HG02973 (cell line): ENCODE results near the gene POR.

Source experiments
- ATAC-seq: cut with Tn5 transposase; IDR thresholded peaks from one replicate; pipeline ENCODE4 v1.9.1; 2021; ENCODE audit warnings: moderate library complexity; ENCODE audit not compliant: unreplicated experiment

The POR gene

DNA sequence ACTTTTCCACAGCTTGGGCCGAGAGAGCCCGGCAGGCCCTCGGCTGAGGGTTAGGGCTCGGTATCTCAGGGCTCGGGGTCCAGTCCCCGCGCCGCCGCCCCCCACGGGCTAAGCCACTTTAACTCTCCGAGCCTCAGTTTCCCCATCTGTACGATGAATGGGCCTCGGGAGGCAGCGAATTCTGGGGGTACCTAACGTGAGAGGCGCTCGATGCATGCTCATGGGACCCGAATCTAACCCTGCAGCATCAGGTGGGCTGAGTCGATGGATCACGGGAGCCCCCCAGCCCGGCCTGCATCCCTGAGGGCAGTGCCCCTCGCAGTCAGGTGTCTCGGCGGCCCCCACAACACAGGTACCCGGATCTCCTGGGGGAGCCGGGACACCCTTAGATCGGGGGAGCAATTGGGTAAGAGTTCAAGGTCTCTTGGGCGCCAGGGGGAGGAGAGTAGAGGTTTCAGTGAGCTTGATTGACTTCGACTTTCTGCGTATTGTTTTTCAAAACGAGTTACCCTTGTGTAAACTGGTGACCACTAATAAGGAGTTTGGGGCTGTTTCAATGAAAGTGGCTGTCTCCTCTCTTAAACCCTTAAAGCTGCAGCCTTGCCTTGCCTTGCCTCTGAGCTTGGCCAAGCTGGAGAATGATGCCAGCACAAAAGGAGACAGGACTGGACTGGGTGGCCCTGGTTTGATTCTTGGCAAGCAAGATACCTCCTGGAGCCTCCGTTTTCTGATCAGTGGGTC, 631 bp downstream of the POR start:
- ATAC-seq: peak; percentile 18

DNA sequence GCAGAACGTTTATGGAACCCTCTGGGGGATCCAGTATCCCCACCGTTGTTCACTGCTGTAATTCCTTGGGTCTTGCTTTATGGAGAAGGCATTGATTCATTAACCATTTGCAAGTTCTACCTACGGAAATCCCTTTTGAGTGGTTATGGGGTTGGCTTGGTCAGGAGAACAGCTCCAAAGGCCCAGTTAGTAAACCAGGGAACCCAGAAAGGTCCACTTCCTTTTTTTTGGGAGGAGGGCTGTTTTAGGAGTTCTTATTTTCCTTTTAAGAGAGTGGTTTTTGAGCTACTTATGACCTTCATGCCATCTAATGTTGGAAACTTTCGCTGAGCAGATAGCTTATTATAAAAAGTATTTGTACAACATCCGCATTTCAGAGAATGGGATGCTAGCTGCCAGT, 1.3 kb downstream of the POR start:
- no peak for ATAC-seq

DNA sequence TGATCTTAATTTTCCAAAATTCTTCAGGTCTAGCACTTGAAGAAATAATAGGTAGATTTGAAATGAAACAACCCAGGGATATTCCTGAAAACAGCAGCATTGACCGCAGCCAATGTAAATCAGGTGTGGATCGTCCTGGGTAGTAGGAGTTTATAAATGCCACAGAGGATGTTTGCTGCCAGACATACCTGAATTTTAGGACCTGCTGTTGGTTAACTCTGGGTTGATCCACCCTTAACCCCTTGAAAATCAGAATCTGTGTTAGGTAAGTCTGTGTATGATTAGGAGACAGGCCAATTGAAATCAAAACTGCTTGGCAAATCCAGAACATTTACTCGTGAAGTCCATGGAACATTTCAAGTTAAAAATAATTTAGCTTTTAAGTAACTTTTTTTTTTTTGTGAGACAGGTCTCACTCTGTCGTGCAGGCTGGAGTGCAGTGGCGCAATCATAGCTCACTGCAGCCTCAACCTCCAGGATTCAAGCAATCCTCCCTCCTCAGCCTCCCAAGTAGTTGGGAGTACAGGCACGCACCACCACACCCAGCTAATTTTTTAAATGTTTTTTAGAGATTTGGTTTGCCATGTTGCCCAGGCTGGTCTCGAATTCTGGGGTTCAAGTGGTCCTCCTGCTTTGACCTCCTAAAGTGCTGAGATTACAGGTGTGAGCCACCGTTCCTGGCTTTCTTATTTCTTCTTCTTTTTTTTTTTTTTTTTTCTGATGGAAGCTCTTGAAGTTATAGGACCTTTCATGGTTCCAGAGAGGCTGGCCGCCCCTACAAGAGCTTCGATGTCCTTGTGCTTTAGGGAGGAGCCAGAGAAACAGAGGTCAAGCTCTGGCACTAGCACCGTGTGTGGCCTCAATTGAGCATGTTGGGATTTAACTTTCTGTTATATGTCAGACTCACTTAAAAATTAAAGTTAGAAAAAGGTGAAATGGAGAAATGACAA, 2.0 kb downstream of the POR start:
- no peak for ATAC-seq

DNA sequence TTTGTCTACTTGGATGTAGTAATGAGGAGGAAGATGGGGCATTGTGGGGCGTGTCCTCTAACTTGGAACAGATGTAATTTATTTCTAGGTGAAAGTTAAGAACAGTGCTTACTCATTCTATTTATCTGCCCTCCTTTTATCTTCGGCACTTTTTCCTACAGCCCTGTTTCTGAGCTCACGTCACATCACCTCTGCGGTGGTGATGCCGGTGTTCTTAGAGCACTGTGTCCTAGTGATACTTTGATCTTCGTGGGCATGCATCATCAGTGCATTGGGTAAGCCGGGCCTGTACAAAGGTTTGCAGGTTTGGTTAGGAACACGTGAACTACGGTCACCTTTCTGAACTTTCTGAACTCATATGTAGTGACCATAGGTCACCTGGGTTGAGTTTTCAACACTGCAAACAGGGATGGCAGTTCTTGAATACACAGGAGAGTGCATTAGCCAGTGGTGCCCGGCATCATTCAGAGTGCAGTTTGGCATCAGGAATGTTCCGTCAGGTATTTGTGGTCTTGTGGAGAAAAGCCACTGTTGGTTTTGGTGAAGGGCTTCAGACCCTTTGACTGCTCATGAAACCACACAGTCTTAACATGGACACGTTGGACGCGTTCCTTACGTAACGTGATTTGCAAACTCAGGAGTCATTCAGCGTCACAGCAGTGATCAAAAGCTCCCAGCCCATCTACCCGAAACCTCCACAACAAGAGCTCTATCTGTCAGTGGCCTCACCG, 5.6 kb downstream of the POR start:
- no peak for ATAC-seq

DNA sequence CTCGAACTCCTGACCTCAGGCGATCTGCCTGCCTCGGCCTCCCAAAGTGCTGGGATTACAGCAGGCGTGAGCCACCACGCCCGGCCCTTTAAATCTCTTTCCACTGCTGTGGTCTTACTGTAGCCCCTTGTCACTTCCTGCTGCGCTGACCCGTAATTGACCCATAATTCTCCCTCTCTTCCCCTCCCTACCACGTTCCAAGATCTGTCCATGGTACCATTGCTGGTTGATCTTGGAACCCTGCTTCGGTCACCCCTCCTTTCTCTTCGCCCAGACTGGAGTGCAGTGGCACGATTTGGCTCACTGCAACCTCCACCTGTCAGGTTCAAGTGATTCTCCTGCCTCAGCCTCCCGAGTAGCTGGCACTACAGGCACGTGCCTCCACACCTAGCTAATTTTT, 6.5 kb downstream of the POR start:
- no peak for ATAC-seq

DNA sequence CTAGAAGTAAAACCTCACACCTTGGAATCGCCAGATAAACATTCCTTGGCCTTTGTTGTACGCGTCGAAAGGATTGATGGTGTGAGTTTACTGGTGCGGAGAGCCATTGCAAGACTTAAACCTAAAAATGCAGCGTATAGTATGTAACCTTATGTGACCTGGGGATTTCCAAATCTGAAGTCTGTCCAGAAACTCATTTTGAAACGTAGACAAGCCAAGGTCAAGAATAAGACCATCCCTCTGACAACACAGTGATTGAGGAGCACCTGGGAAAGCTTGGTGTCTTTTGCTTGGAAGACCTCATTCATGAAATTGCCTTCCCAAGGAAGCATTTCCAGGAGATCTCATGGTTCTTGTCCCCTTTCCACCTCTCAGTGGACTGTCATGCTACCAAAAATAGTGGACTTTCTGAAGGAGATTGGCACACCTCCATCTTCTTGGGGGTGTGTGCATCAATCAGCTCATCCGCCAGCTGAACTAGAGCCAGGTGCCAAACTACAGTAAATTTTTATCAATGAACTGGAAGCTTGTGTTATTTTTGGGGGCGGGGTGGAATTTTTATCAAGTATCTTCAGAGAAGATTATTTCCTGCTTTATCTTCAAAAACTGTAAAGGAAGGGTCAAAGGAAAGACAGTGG, 8.1 kb downstream of the POR start:
- no peak for ATAC-seq

DNA sequence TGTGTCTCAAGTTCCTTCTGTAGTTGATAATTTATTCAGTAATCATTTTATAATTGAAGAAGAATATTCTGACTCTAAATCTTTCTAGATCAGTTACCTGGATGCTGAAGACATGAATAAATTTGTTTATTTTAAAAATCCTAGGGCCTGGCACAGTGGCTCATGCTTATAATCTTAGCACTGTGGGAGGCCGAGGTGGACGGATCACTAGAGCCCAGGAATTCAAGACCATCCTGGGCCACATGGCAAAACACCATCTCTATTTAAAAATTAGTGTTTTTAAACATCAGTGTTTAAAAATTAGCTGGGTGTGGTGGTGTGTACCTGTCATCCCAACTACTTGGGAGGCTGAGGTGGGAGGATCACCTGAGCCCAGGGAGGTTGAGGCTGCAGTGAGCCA, 9.3 kb downstream of the POR start:
- no peak for ATAC-seq

DNA sequence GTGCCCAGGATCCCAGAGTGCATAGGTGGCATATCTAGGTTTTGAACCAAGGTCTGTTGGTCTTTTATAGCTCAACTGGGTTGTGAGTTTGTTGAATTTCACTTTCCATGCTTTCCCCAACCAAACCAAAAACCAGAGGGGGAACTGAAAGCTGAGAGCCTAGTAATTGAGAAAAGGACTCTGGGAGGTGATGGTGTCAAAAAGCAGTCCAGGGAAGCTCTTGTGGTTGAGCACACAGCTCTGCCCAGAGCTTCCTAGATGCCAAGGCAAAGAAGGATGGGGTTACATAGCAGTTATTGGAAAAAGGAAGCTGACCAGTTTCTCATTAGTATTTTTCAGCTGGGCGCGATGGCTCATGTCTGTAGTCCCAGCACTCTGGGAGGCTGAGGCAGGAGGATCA, 9.9 kb downstream of the POR start:
- ATAC-seq: no peak

DNA sequence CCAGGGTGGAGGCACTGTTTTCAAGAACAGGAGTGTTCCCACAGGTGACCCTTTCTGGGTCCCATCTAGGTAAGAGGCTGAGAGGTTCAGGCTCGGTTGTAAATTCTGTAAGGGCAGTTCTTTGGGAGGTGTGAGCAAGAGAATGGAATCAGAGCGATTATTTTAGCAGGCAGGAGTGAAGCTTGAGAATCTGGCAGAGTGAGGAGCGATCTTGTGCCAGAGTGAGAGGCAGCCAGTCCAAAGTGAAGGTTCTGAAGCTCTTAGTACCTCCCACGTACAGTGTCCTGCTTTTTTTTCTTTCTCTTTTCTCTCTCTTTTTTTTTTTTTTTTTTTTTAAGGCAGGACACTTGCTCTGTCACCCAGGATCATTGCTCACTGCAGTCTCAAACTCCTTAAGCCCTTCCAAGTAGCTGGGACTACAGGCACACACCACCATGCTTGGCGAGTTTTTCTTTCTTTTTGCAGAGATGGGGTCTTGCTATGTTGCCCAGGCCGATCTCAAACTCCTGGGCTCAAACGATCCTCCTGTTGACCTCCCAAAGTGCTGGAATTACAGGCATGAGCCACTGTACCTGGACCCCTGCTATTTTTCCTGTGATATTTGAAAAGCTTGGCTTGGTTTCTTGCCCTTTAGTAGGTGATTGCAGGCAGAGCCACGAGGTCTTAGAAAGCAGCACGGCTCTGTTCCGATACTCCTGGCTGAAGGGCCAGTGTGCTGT, 10.9 kb downstream of the POR start:
- ATAC-seq: no peak

DNA sequence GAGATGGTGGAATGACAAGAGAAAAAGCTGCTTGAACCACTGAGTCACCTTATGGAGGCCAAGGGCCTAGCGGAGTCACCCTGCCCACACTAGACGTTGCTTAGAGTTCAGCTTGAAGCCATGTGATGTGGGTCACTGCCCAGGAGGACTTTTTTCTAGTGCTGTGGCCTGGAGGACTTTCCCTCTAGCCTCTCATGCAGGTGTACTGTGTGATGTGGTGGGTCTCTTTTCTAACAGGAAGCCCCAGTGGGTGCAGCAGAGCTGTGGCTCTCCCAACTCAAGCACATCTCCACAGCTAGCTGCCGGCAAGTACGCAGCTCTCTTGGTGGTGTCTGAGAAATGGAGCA, 13.6 kb downstream of the POR start:
- ATAC-seq: no peak

DNA sequence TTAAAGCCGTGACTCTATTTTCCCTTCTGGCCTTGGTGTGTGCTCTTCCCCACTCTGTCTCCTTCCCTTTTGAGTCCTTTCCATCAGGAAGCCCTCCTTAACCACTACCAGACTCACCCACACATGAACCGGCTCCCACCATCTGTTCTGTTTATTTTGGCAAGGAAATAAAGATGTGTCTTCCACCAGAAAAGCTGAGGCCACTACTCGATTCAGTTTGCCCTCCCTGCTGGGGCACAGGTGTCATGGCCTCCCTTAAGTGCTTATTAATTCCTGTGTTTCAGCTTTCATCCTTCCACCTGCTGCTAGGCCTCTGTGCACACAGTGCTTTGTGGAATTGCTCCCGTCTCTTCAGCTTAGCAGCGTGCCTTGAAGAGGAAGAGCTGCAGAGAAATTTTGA, 16.7 kb downstream of the POR start:
- no peak for ATAC-seq

DNA sequence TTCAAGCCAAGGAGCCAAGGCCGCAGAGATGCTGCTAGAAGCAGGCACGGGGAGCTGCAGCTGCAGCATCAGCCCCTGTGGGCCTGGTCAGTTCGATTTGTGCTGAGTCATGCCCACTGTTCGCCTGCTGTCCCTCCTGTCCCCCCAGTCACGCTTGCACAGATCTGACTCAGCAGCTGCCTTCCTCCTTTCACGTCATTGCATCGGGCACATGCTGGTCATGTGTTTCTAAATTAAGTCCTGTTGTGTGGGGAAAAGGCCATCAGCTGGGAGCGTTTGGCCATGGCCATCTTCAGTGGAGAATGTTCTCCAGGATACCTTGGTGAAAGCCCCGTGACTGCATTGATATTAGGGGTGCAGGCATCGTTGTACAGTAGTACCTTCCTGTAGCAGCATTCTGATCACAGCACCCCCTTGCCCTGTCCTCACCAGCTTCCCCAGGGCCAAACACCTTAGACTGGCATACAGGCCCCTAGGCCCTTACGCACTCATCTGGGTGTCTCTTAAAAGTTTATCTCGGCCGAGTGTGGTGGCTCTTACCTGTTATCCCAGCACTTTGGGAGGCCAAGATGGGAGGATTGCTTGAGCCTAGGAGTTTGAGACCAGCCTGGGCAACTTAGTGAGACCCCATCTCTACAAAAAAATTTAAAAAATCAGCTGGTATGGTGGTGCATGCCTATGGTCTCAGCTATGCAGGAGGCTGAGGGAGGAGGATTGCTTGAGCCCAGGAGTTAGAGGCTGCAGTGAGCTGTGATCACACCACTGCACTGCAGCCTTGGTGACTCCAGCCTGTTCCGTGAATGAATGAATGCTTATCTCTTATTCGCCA, 23.2 kb downstream of the POR start:
- ATAC-seq: no peak

DNA sequence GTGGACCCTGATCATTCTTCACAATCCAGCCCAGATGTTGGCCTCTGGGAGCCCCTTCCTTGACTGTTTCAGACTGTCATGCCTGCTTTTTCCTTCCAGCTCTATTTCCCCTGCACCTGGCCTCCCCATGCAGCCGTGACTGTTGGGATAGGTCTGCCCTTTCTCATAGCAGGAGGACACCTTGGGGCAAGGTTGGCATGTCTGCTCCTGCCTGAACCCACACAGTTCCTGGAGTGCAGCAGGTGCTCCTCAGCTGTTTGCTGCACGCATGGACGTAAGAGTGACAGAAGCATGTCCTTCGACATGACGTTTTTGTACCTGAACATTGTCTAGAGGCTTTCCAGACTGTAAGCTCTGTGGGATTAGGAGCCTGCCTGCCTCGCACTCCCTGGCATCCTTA, 24.0 kb downstream of the POR start:
- ATAC-seq: no peak

DNA sequence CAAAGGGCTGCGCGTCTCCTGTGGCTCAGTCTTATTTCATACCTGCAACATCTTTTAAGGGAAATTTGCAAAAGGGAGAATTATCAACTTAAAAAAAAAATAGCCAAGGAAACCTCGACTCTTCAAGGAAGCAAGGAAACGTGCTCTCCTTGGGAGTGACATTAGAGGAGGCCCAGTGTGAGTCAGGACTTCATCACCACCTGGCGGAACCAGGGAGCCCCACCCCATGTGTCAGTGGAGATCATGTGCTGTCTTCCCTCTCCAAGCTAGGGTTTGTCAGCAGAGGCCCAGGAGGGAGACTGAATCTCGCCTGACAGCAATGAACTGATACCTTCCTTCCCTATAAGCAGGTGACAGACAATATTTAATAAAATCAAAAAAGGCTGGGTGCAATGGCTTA, 28.9 kb downstream of the POR start:
- ATAC-seq: no peak

DNA sequence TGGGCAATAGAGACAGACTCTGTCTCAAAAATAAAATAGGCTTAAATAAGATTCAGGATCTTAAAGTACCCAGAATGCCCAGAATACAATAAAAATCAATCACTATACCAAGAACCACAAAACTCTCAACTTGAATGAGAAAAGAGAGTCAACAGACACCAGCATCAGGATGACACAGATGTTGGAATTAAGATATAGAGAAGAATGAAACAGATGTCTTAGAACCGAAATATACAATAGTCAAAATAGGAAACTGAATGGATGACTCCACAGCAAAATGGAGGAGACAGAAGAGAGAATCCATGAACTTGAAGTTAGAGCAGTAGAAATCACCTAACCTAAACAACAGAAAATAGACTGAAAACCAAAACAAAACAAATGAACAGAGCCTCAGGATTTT, 29.6 kb downstream of the POR start:
- ATAC-seq: no peak

DNA sequence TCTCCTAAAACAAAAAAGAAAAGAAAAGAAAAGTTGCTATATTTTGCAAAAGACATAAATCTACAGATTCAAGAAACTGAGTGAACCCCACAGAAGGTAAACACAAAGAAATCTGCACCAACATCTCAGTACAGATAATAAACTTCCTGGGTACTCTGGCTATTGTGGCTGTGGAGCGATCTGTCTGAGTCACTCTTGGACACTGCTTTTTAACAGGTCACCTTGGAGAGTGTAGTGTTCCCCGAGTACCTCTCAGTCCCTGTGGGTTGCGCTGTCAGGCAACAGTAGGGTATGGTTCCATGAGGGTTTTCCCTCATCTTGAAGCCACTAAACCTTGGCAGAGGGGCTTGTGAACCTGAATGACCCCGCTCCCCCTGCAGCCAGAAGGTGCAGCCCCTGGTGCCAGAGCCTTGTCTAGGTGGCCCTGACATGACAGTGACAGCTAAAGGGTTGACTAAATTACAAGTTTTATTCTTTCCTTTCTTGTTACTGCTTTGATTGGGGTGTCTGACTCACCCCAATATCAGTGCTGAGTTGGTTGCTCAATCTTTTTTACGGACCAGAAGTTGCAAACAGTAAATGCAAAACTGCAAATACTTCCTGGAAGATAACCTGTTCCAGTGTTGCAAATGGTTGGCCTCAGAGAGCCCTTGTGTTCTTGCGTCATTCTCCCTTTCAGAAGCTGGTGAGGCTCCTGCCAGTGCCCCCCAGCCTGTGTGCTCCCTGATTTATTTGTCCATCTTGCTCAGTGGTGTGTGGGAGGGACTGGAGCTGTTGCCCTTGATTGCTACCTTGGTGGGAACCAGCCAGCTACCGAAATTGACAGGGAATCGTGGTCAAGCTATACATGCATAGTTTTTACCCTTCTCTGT, 30.6 kb downstream of the POR start:
- no peak for ATAC-seq

DNA sequence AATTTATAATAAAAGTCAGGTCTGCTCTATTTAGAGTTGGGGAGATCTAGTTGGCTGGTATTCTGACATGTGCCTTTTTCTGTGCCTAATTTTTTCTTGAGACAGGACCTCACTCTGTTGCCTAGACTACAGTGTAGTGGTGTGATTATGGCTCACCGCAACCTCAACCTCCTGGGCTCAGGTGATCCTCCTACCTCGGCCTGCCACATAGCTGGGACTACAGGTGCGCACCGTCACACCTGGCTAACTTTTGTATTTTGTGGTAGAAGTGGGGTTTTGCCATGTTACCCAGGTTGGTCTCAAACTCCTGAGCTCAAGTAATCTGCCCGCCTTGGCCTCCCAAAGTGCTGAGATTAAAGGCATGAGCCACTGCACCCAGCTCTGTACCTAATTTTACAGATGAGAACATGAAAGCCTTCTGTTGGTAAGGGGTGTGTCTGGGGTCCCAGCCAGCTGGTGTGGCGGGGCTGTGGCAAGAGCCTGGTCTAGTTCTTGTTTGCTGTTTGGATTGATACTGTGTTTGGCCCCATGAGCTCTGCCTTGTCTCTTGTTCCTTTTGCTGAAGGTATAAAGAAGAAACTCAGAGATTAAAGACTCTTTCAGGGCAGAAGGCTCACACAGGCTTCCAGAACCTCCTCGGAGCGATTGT, 31.4 kb downstream of the POR start:
- ATAC-seq: no peak

DNA sequence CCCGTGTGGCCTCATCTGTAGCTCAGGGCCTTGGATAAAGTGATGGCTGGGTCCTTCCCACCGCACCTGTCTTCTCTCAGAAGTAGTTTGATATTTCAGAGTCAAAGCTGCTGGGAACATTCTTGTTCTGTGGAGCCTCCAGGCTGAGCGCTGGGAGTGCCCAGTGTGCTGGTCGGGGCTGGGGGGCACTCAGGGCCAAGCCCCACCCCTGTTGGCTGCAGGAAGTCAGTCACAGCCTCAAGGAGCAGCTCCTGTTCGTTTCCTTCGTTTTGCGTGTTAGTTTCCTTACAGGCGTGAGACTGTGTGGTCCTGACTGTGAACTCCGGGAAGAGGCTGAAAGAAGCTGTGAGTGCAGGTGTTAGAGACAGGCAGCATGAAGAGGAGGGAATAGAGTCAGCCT, 33.2 kb downstream of the POR start:
- no peak for ATAC-seq
